Gastrocnemius medialis (tissue), 4 donors: ENCODE measurements around the gene PIN4.

Experiments
- CTCF ChIP-seq, 5 experiments: fragments of 450-650 bp in 3 of 5; fragments of 200-600 bp in 2 of 5; sonication (generic) in 2 of 5; IDR thresholded peaks in 4 of 5; conservative IDR thresholded peaks in 1 of 5; 1 replicate in 4 of 5; 2 replicates in 1 of 5; pipeline ENCODE4 v1.5.1; 2016 to 2019; ENCODE audit warnings: antibody characterized with exemption in 5 of 5, mild to moderate bottlenecking in 3 of 5, moderate library complexity in 3 of 5
- POLR2A ChIP-seq, 2 donors: fragments of 450-650 bp; IDR thresholded peaks; one replicate each; pipeline ENCODE4 v1.6.1; 2017; ENCODE audit warnings: antibody characterized with exemption in 2 of 2, mild to moderate bottlenecking in 2 of 2, moderate library complexity in 2 of 2

- TF ChIP-seq CTCF (IDR thresholded peaks at IDR 0.05 in 4 of 5, conservative IDR thresholded peaks at IDR 0.05 in 1 of 5) (no peak), POLR2A (IDR thresholded peaks at IDR 0.05) (no peak)
These were observed 35.0 kb upstream of the PIN4 start for GRCh38 chrX:72146527-72146926.
